ENCODE measurements around the gene TNIP2. TPM values are rescaled to one million over a fixed set of nuclear protein-coding genes. Genes with fewer than 3 reads are reported as not detected.
"Not testable (repeated sequence)": the region's sequence is repeated elsewhere in the genome, so short reads cannot be mapped to it uniquely, and the experiment has no call there.

Gene TNIP2
- total RNA-seq, 1 donor = 41.9 TPM

DNA sequence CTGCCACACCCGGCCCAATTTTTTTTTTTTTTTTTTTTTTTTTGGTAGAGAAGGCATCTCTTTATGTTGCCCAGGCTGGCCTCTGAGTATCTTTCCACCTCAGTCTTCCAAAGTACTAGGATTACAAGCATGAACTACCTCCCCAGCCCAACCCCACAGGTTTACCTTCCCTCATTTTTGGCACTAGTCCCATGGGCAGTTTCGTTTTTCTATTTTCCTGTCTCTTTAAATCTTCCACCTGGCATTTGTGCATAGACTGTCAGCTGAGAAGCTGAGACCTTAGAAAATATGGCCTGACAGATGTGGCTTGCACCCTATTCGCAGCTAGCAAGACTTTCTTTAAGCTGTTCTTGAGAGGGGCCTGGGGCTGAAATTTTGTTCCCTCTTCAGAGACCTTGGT is 27.9 kb downstream of the TNIP2 start:
- DNase-seq (ENCODE audit: low read depth) = no peak
- H3K4me3 ChIP-seq (ENCODE audit: low read depth, low read length) = no peak overlapping the region
- TF ChIP-seq, protein P1, sequence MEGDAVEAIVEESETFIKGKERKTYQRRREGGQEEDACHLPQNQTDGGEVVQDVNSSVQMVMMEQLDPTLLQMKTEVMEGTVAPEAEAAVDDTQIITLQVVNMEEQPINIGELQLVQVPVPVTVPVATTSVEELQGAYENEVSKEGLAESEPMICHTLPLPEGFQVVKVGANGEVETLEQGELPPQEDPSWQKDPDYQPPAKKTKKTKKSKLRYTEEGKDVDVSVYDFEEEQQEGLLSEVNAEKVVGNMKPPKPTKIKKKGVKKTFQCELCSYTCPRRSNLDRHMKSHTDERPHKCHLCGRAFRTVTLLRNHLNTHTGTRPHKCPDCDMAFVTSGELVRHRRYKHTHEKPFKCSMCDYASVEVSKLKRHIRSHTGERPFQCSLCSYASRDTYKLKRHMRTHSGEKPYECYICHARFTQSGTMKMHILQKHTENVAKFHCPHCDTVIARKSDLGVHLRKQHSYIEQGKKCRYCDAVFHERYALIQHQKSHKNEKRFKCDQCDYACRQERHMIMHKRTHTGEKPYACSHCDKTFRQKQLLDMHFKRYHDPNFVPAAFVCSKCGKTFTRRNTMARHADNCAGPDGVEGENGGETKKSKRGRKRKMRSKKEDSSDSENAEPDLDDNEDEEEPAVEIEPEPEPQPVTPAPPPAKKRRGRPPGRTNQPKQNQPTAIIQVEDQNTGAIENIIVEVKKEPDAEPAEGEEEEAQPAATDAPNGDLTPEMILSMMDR (IDR thresholded peaks at IDR 0.05; ENCODE audit: insufficient read depth, low read depth, low read length) = no peak

DNA sequence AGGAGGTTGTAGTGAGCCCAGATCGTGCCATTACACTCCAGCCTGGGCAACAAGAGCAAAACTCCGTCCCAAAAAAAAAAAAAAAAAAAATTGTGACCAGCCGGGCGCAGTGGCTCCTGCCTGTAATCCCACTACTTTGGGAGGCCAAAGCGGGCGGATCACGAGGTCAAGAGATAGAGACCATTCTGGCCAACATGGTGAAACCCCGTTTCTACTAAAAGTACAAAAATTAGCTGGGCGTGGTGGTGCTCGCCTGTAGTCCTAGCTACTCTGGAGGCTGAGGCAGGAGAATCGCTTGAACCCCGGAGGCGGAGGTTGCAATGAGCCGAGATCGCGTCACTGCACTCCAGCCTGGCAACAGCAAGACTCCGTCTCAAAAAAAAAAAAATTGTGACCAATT is 29.3 kb downstream of the TNIP2 start:
- H3K4me3 ChIP-seq (ENCODE audit: low read depth, low read length); DNase-seq (ENCODE audit: low read depth): not testable (repeated sequence)

DNA sequence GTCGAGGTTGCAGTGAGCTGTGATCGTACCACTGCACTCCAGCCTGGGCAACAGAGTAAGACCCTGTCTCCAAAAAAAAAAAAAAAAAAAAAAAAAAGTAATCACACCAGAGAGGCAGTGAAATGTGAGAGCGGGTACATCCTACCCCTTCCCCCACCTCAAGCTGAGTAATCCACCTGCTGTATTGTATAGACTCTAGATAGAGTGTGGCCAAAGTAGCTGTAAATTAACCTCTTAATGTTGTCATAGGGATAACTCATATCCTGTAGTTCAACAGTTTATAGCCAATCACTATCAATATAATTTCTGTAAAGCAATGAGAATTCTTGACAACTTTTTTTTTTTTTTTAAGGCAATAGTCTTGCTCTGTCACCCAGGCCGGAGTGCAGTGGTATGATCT is 30.8 kb downstream of the TNIP2 start:
- TF ChIP-seq, protein P1 (IDR thresholded peaks at IDR 0.05; ENCODE audit: insufficient read depth, low read depth, low read length) = no peak
- no peak overlapping the region for H3K4me3 ChIP-seq (ENCODE audit: low read depth, low read length)
- DNase-seq (ENCODE audit: low read depth) = no peak

DNA sequence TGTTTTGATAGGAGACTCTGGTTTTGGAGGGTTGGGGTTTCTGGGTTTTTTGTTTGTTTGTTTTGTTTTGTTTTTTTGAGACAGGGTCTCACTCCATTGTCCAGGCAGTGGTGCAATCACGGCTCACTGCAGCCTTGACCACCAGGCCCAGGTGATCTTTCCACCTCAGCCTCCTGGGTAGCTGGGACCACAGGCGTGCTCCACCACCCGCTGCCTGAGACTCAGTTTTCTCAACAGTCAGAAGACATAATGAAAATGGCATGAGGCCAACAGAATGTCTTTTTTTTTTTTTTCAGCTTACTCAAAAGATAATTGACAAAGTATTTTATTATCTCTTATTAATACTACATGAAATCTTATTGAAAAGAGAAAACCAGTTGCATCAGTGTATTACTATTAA is 32.4 kb downstream of the TNIP2 start:
- TF ChIP-seq, protein P1 (IDR thresholded peaks at IDR 0.05; ENCODE audit: insufficient read depth, low read depth, low read length) = no peak
- no peak for DNase-seq (ENCODE audit: low read depth)
- H3K4me3 ChIP-seq (ENCODE audit: low read depth, low read length) = no peak overlapping the region

DNA sequence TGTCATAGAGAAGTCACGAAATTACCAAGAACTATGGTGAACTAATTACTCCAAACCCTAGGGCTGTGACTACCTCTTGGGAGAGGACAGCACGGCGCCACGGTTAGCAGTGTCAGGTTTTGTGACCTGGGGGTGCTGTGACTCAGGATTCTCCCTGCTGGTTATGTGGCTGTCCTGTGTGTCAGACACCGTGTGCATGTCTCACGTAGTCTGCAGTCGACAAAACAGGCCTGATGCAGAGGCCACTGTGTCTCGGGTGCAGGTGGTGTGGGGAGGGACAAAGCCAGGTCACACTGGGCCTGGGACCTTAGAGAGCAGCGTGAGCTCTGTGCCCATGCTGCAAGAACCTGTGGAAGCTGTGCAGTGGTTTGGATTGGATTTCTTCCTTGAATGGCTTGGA is 34.1 kb downstream of the TNIP2 start:
- no peak overlapping the region for H3K4me3 ChIP-seq (ENCODE audit: low read depth, low read length)
- TF ChIP-seq, protein P1 (IDR thresholded peaks at IDR 0.05; ENCODE audit: insufficient read depth, low read depth, low read length) = no peak
- no peak for DNase-seq (ENCODE audit: low read depth)

DNA sequence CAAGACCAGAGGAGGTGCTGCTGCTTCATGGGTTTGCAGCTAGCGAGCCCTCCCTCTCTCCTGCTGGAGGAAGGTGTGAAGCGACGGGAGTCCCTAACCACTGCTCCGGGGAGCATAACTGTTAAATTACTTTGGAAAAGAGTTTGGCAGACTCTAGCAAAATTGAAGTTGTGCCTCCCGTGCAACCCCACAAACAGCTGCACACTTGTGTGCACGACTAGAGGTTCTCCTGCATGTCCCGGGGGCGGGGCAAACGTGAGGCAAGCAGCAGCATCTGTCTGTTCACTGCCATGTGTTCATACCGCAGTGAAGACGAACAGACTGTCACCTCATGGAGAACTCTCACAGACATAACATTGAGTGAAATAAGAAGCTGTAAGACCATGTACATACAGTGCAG is 34.5 kb downstream of the TNIP2 start:
- H3K4me3 ChIP-seq (ENCODE audit: low read depth, low read length) = no peak overlapping the region
- DNase-seq (ENCODE audit: low read depth) = no peak
- TF ChIP-seq, protein P1 (IDR thresholded peaks at IDR 0.05; ENCODE audit: insufficient read depth, low read depth, low read length) = no peak

DNA sequence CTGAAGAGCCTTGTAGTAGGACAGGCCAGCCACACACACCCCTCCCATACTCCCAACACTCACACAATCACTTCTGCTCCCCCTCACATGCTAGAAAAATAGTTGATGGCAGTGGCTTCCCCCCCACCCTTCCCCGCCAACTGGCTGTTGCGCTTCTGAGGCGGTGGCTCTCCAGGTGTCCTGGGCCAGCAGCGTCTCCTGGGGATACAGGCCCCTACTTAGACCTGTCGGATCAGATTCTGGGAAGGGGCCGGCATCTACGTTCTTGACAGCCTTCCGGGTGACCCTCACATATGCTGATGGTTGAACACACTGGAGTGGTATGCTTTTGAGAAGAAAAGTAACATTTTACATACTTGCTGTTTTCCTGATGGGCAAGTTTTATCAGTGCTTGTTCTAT is 39.9 kb downstream of the TNIP2 start:
- TF ChIP-seq, protein P1 (IDR thresholded peaks at IDR 0.05; ENCODE audit: insufficient read depth, low read depth, low read length) = no peak
- H3K4me3 ChIP-seq (ENCODE audit: low read depth, low read length) = no peak overlapping the region
- no peak for DNase-seq (ENCODE audit: low read depth)

All from fibroblast of villous mesenchyme (primary cell).